HG03108 (cell line): ENCODE results near the gene MED15.
"Not testable (repeated sequence)": the region's sequence is repeated elsewhere in the genome, so short reads cannot be mapped to it uniquely, and the experiment has no call there.

Source experiments
- ATAC-seq: cut with Tn5 transposase; IDR thresholded peaks from one replicate; pipeline ENCODE4 v1.9.1; 2021; ENCODE audit warnings: moderate library complexity; ENCODE audit not compliant: unreplicated experiment

Gene MED15

GRCh38 chr22:20531154-20531403, 23.7 kb downstream of the MED15 start:
- ATAC-seq = no peak

- no peak for ATAC-seq
Measured at GRCh38 chr22:20531404-20532201, 24.2 kb downstream of the MED15 start.

GRCh38 chr22:20532256-20532993, 25.0 kb downstream of the MED15 start:
- no peak for ATAC-seq

GRCh38 chr22:20533095-20533878, 25.9 kb downstream of the MED15 start:
- no peak for ATAC-seq

GRCh38 chr22:20533879-20534265, 26.5 kb downstream of the MED15 start:
- no peak for ATAC-seq

- ATAC-seq = no peak
Measured at GRCh38 chr22:20536590-20537324, 29.3 kb downstream of the MED15 start.

GRCh38 chr22:20537325-20537756, 29.9 kb downstream of the MED15 start:
- ATAC-seq = no peak

GRCh38 chr22:20537983-20538382, 30.6 kb downstream of the MED15 start:
- no peak for ATAC-seq

- ATAC-seq = not testable (repeated sequence)
Measured at GRCh38 chr22:20538875-20539274, 31.5 kb downstream of the MED15 start.

GRCh38 chr22:20542055-20542454, 34.6 kb downstream of the MED15 start:
- ATAC-seq = no peak

GRCh38 chr22:20542736-20543135, 35.3 kb downstream of the MED15 start:
- no peak for ATAC-seq

- not testable (repeated sequence) for ATAC-seq
Measured at GRCh38 chr22:20545318-20545634, 37.9 kb downstream of the MED15 start.

- ATAC-seq = no peak
Measured at GRCh38 chr22:20545681-20546521, 38.5 kb downstream of the MED15 start.

GRCh38 chr22:20546541-20546950, 39.1 kb downstream of the MED15 start:
- ATAC-seq = no peak

GRCh38 chr22:20547029-20547428, 39.6 kb downstream of the MED15 start:
- ATAC-seq = no peak

- ATAC-seq = no peak
Measured at GRCh38 chr22:20548806-20549205, 41.4 kb downstream of the MED15 start.

GRCh38 chr22:20549232-20549841, 41.9 kb downstream of the MED15 start:
- ATAC-seq = no peak

- no peak for ATAC-seq
Measured at GRCh38 chr22:20550057-20550817, 42.8 kb downstream of the MED15 start.
